HEK293 (cell line): ENCODE measurements around the gene NUDT4.
"Not testable (repeated sequence)": the region's sequence is repeated elsewhere in the genome, so short reads cannot be mapped to it uniquely, and the experiment has no call there.

ENCODE experiments used
- CTCF ChIA-PET: fragments of 350-600 bp; formaldehyde crosslinking; extraction: SDS; loops from one replicate; lab custom pipeline; 2021; ENCODE audit warnings: antibody characterized with exemption; lab: Yijun Ruan, JAX
- POLR2A ChIA-PET: fragments of 300-600 bp; formaldehyde crosslinking; extraction: SDS; loops from one replicate; lab custom pipeline; 2020; ENCODE audit warnings: antibody characterized with exemption, inconsistent platforms; lab: Yijun Ruan, JAX
- H3K27ac ChIP-seq: fragments of 200-500 bp; sonication (Bioruptor generic); 2 replicates; pipeline ENCODE4 v1.5.1; 2014; ENCODE audit warnings: low read depth, low read length, control low read depth, inconsistent platforms; ENCODE audit errors: extremely low read depth
- H3K36me3 ChIP-seq, 2 experiments: fragments of 200-500 bp in 1 of 2; sonication (Bioruptor generic) in 1 of 2; 1 replicate in 1 of 2; 2 replicates in 1 of 2; pipeline ENCODE4 v1.5.1; 2014 to 2017; ENCODE audit warnings: inconsistent platforms in 2 of 2, low read length in 2 of 2; ENCODE audit not compliant: control insufficient read depth in 2 of 2, insufficient read depth in 1 of 2
- H3K4me1 ChIP-seq: fragments of 200-500 bp; sonication (Bioruptor generic); 2 replicates; pipeline ENCODE4 v1.5.1; 2014; ENCODE audit warnings: mild to moderate bottlenecking, low read length, inconsistent platforms; ENCODE audit not compliant: control insufficient read depth, insufficient read depth
- H3K4me3 ChIP-seq: 2 replicates; pipeline ENCODE4 v1.5.1; 2011; ENCODE audit warnings: low read depth, mild to moderate bottlenecking, control low read depth, low read length, moderate library complexity
- H3K9me3 ChIP-seq: fragments of 200-500 bp; sonication (Bioruptor generic); 2 replicates; pipeline ENCODE4 v1.5.1; 2014; ENCODE audit warnings: low read depth, low read length, inconsistent platforms; ENCODE audit not compliant: control insufficient read depth, insufficient read depth
- GLIS1 ChIP-seq: fragments of 450-650 bp; formaldehyde crosslinking; IDR thresholded peaks from 2 replicates; pipeline ENCODE4 v1.5.1; 2016; ENCODE audit warnings: missing biosample characterization, missing genetic modification characterization
- OSR2 ChIP-seq: fragments of 450-650 bp; formaldehyde crosslinking; IDR thresholded peaks from 2 replicates; pipeline ENCODE4 v1.5.1; 2016; ENCODE audit warnings: missing biosample characterization, missing genetic modification characterization
- PRDM10 ChIP-seq: fragments of 450-650 bp; formaldehyde crosslinking; IDR thresholded peaks from 2 replicates; pipeline ENCODE4 v1.5.1; 2016; ENCODE audit warnings: missing biosample characterization, missing genetic modification characterization
- SALL2 ChIP-seq: fragments of 450-650 bp; formaldehyde crosslinking; IDR thresholded peaks from 2 replicates; pipeline ENCODE4 v1.5.0; 2017; ENCODE audit warnings: missing biosample characterization, mild to moderate bottlenecking, missing genetic modification characterization, borderline replicate concordance
- TSHZ1 ChIP-seq: fragments of 450-650 bp; formaldehyde crosslinking; IDR thresholded peaks from 2 replicates; pipeline ENCODE4 v1.5.1; 2016; ENCODE audit warnings: missing biosample characterization, missing genetic modification characterization, borderline replicate concordance
- WT1 ChIP-seq: fragments of 450-650 bp; formaldehyde crosslinking; IDR thresholded peaks from 2 replicates; pipeline ENCODE4 v1.5.1; 2016; ENCODE audit warnings: missing biosample characterization, missing genetic modification characterization
- ZNF121 ChIP-seq: fragments of 450-650 bp; formaldehyde crosslinking; IDR thresholded peaks from 2 replicates; pipeline ENCODE4 v1.5.1; 2016; ENCODE audit warnings: missing biosample characterization, missing genetic modification characterization
- ZNF175 ChIP-seq: fragments of 450-650 bp; formaldehyde crosslinking; IDR thresholded peaks from 2 replicates; pipeline ENCODE4 v1.5.1; 2016; ENCODE audit warnings: missing biosample characterization, missing genetic modification characterization
- ZNF18 ChIP-seq: fragments of 450-650 bp; formaldehyde crosslinking; IDR thresholded peaks from 2 replicates; pipeline ENCODE4 v1.5.1; 2016; ENCODE audit warnings: missing biosample characterization, missing genetic modification characterization
- ZNF362 ChIP-seq: fragments of 450-650 bp; formaldehyde crosslinking; IDR thresholded peaks from 2 replicates; pipeline ENCODE4 v1.5.1; 2016; ENCODE audit warnings: missing biosample characterization, missing genetic modification characterization
- ZNF394 ChIP-seq: fragments of 450-650 bp; formaldehyde crosslinking; IDR thresholded peaks from 2 replicates; pipeline ENCODE4 v1.5.1; 2016; ENCODE audit warnings: missing biosample characterization, missing genetic modification characterization, mild to moderate bottlenecking, moderate library complexity, borderline replicate concordance
- ZNF473 ChIP-seq: fragments of 450-650 bp; formaldehyde crosslinking; IDR thresholded peaks from 2 replicates; pipeline ENCODE4 v1.5.1; 2017; ENCODE audit warnings: missing biosample characterization, missing genetic modification characterization
- ZNF623 ChIP-seq: fragments of 450-650 bp; formaldehyde crosslinking; IDR thresholded peaks from 2 replicates; pipeline ENCODE4 v1.5.1; 2016; ENCODE audit warnings: missing biosample characterization, missing genetic modification characterization
- ZNF624 ChIP-seq: fragments of 450-650 bp; formaldehyde crosslinking; IDR thresholded peaks from 2 replicates; pipeline ENCODE4 v1.5.1; 2017; ENCODE audit warnings: missing biosample characterization, missing genetic modification characterization
- ZNF629 ChIP-seq: fragments of 450-650 bp; formaldehyde crosslinking; IDR thresholded peaks from 2 replicates; pipeline ENCODE4 v1.5.1; 2017; ENCODE audit warnings: missing biosample characterization, missing genetic modification characterization
- ZNF639 ChIP-seq: fragments of 450-650 bp; formaldehyde crosslinking; IDR thresholded peaks from 2 replicates; pipeline ENCODE4 v1.5.1; 2016; ENCODE audit warnings: missing biosample characterization, missing genetic modification characterization
- ZNF664 ChIP-seq: fragments of 450-650 bp; formaldehyde crosslinking; IDR thresholded peaks from 2 replicates; pipeline ENCODE4 v1.5.1; 2016; ENCODE audit warnings: missing biosample characterization, missing genetic modification characterization
- ZXDB ChIP-seq: fragments of 450-650 bp; formaldehyde crosslinking; IDR thresholded peaks from 2 replicates; pipeline ENCODE4 v1.5.1; 2016; ENCODE audit warnings: missing biosample characterization, missing genetic modification characterization

The NUDT4 gene

GRCh38 chr12:93381161-93381975, 3.6 kb downstream of the NUDT4 start:
- TF ChIP-seq ZNF394 (tag by site-specific recombination) (peak; percentile 75; the same call in 1 of the 2 replicates), OSR2 (tag by site-specific recombination) (peak; percentile 25; the same call in 1 of the 2 replicates), GLIS1 (peak; percentile 76), ZNF175 (tag by site-specific recombination) (no peak), ZXDB (tag by site-specific recombination) (no peak)
- H3K4me1 ChIP-seq, result peaks cover 10% of the 10 kb centered on the region
- ChIA-PET POLR2A (interaction anchor here (0.6 kb wide), 1 partner anchor 22 kb away, joined by 4 read pairs; no protein-coding TSS in a partner anchor), CTCF (interaction anchor here (0.6 to 2.2 kb wide), 10 partner anchors 15 to 600 kb away, joined by 3 to 15 read pairs (median 5); no protein-coding TSS in a partner anchor)
- H3K36me3 ChIP-seq, result peaks cover 0 to 6% of the 10 kb centered on the region in 2 experiments; a peak in 2 of 3 replicates
- no peaks in the 10 kb centered on the region for H3K9me3 ChIP-seq
- no peak overlapping the region for H3K4me3 ChIP-seq
- H3K27ac ChIP-seq, result no peak overlapping the region

GRCh38 chr12:93381976-93382437, 4.3 kb downstream of the NUDT4 start:
- not testable (repeated sequence) for H3K36me3 ChIP-seq, H3K4me1 ChIP-seq, H3K27ac ChIP-seq, H3K4me3 ChIP-seq, H3K9me3 ChIP-seq
- TF ChIP-seq ZNF121 (tag by site-specific recombination), result peak; percentile 87
- ChIA-PET POLR2A (interaction anchor here (0.6 kb wide), 1 partner anchor 21 kb away, joined by 4 read pairs; no protein-coding TSS in a partner anchor), CTCF (interaction anchor here (1.5 to 2.2 kb wide), 3 partner anchors 38 to 394 kb away, joined by 10 to 15 read pairs (median 11); no protein-coding TSS in a partner anchor)

GRCh38 chr12:93387780-93388179, 10.1 kb downstream of the NUDT4 start:
- H3K4me3 ChIP-seq, result no peak overlapping the region
- H3K4me1 ChIP-seq, result peaks cover 11% of the 10 kb centered on the region; the same call in 1 of the 2 replicates
- H3K27ac ChIP-seq, result no peak overlapping the region
- H3K36me3 ChIP-seq, result peaks cover 5 to 6% of the 10 kb centered on the region in 2 experiments; a peak in 2 of 3 replicates
- H3K9me3 ChIP-seq, result no peaks in the 10 kb centered on the region
- POLR2A ChIA-PET, result no interaction called here
- CTCF ChIA-PET, result interaction anchor here (0.6 to 1.3 kb wide), 3 partner anchors 9 to 779 kb away, joined by 3 to 5 read pairs (median 3); no protein-coding TSS in a partner anchor
- TF ChIP-seq ZNF664 (tag by site-specific recombination) (no peak), ZNF18 (tag by site-specific recombination) (no peak), ZNF624 (tag by site-specific recombination) (no peak), TSHZ1 (no peak), ZNF629 (no peak), PRDM10 (tag by site-specific recombination) (no peak), WT1 (tag by site-specific recombination) (no peak), ZNF362 (tag by site-specific recombination) (no peak), ZNF639 (tag by site-specific recombination) (no peak), ZNF473 (tag by site-specific recombination) (no peak), ZNF623 (tag by site-specific recombination) (no peak), SALL2 (no peak)
